Endothelial cell of umbilical vein (primary cell): ENCODE results near the gene ATP6V1G1. TPM values are rescaled to one million over a fixed set of nuclear protein-coding genes. Genes with fewer than 3 reads are reported as not detected.
A peak's percentile ranks its signal among the peaks of the same experiment; 100 is the strongest.

Source experiments
- BruUV-seq: library from RNA; stranded (reverse); fragments of 400-500 nt; replicated peaks from 2 replicates; lab custom pipeline; 2021; lab: Mats Ljungman, UMichigan
- CTCF ChIA-PET: fragments of 300-600, 350-600 bp; sonication (Branson Sonifier 250); formaldehyde crosslinking; loops from one replicate; lab custom pipeline; 2021; ENCODE audit warnings: antibody characterized with exemption, inconsistent platforms; lab: Charles Lee
- POLR2A ChIA-PET: fragments of 300-600, 350-600 bp; sonication (Branson Sonifier 250); formaldehyde crosslinking; loops from one replicate; lab custom pipeline; 2021; ENCODE audit warnings: antibody characterized with exemption, inconsistent platforms; lab: Charles Lee
- DNase-seq: peaks from one replicate; pipeline ENCODE4 v3.0.0-alpha.2; 2011; ENCODE audit warnings: low read depth, low spot score
- FAIRE-seq: peaks from 2 replicates; lab custom pipeline; 2011; peaks lifted over from hg19 to GRCh38; lab: Jason Lieb, UNC
- H2AFZ ChIP-seq: 2 replicates; pipeline ENCODE4 v1.6.0; 2012; ENCODE audit warnings: low read depth, low read length, control low read depth, inconsistent platforms
- H3K27ac ChIP-seq: 2 replicates; pipeline ENCODE4 v1.5.1; 2011; ENCODE audit warnings: low read depth, mild to moderate bottlenecking, control low read depth, low read length, moderate library complexity; ENCODE audit not compliant: insufficient read depth
- H3K27me3 ChIP-seq, 2 experiments: 2 replicates each; pipeline versions ENCODE4 v1.6.0 to v1.6.1; 2011; ENCODE audit warnings: low read length in 2 of 2, mixed read lengths in 1 of 2; ENCODE audit not compliant: control insufficient read depth in 2 of 2, insufficient read depth in 2 of 2
- H3K36me3 ChIP-seq, 2 experiments: 2 replicates in 1 of 2; 3 replicates in 1 of 2; pipeline ENCODE4 v1.5.1; 2011; ENCODE audit warnings: low read length in 2 of 2, mild to moderate bottlenecking in 1 of 2, moderate library complexity in 1 of 2; ENCODE audit not compliant: control insufficient read depth in 2 of 2, insufficient read depth in 2 of 2; ENCODE audit errors: extremely low read depth in 1 of 2
- H3K4me1 ChIP-seq: 3 replicates; pipeline ENCODE4 v1.5.1; 2011; ENCODE audit warnings: mild to moderate bottlenecking, low read length; ENCODE audit not compliant: control insufficient read depth, insufficient read depth; ENCODE audit errors: extremely low read depth
- H3K4me2 ChIP-seq: 2 replicates; pipeline ENCODE4 v1.6.1; 2011; ENCODE audit warnings: low read length, control low read depth, mixed read lengths; ENCODE audit not compliant: insufficient read depth
- H3K4me3 ChIP-seq, 3 experiments: fragments of 200-600 bp in 1 of 3; sonication (generic), shearing (Covaris generic) in 1 of 3; replicated peaks in 1 of 3; 2 replicates each; pipeline ENCODE4 v1.5.1; 2011 to 2016; ENCODE audit warnings: control low read depth in 3 of 3, low read length in 3 of 3, mild to moderate bottlenecking in 2 of 3, inconsistent platforms in 1 of 3, low read depth in 1 of 3, moderate library complexity in 1 of 3; ENCODE audit not compliant: insufficient read depth in 1 of 3
- H3K79me2 ChIP-seq: 2 replicates; pipeline ENCODE4 v1.6.0; 2012; ENCODE audit warnings: low read length, inconsistent platforms; ENCODE audit not compliant: control insufficient read depth, insufficient read depth
- H3K9ac ChIP-seq: replicated peaks from 2 replicates; pipeline ENCODE3; 2011; ENCODE audit warnings: low read length, control low read depth; ENCODE audit not compliant: insufficient read depth; ENCODE audit errors: extremely low read depth
- H3K9me1 ChIP-seq: replicated peaks from 3 replicates; pipeline ENCODE4 v1.6.0; 2011; ENCODE audit warnings: mild to moderate bottlenecking, low read length; ENCODE audit not compliant: control insufficient read depth, insufficient read depth; ENCODE audit errors: extremely low read depth
- H3K9me3 ChIP-seq: replicated peaks from 2 replicates; pipeline ENCODE4 v1.5.1; 2012; ENCODE audit warnings: low read length, inconsistent platforms; ENCODE audit not compliant: control insufficient read depth, insufficient read depth
- H4K20me1 ChIP-seq: replicated peaks from 2 replicates; pipeline ENCODE3; 2011; ENCODE audit warnings: mild to moderate bottlenecking, low read length; ENCODE audit not compliant: control insufficient read depth, insufficient read depth; ENCODE audit errors: extremely low read depth
- FOS ChIP-seq: IDR thresholded peaks from 2 replicates; pipeline ENCODE4 v1.6.1; 2011; ENCODE audit warnings: mild to moderate bottlenecking, low read length, moderate library complexity, borderline replicate concordance; ENCODE audit not compliant: insufficient read depth
- JUN ChIP-seq: IDR thresholded peaks from 2 replicates; pipeline ENCODE4 v1.6.1; 2011; ENCODE audit warnings: borderline replicate concordance, low read depth; ENCODE audit not compliant: insufficient read length, insufficient read depth
- POLR2A ChIP-seq: IDR thresholded peaks from 2 replicates; pipeline ENCODE4 v1.6.1; 2012; ENCODE audit warnings: low read depth, mild to moderate bottlenecking, control low read depth, low read length
- POLR2AphosphoS5 ChIP-seq: IDR thresholded peaks from 2 replicates; pipeline ENCODE4 v1.6.1; 2012; ENCODE audit warnings: low read depth, mild to moderate bottlenecking, control low read depth, low read length, moderate library complexity; ENCODE audit not compliant: insufficient read depth
- dilution Hi-C: fragments of 300-500 bp; cut with MboI; formaldehyde crosslinking; loops from one replicate; pipeline ENCODE4 v1.15.0; 2019; ENCODE audit warnings: low sequenced_read_pairs; ENCODE audit not compliant: extremely low pct_ligation_motif_present
- intact Hi-C: fragments of 100-400 bp; cut with micrococcal nuclease; formaldehyde crosslinking; loops from one replicate; pipeline ENCODE4 v1.10.0; 2022
- polyA plus RNA-seq, 4 experiments: library from polyadenylated mRNA; depleted of rRNA in 3 of 4; stranded (reverse) in 3 of 4; unstranded in 1 of 4; fragments of >200 nt; gene quantifications; 2 replicates each; pipeline versions ENCODE4 v1.2.1 to v1.2.3, GENCODE V29; 2011 to 2012; ENCODE audit warnings: missing spikeins in 1 of 4
- total RNA-seq: library from RNA; stranded (reverse); gene quantifications from 2 replicates; pipeline ENCODE4 v1.2.3, GENCODE V29; 2021

The ATP6V1G1 gene
- total and polyA plus RNA-seq, 2 donors (not counting 3 experiments of a cell fraction or from before 2014, with no cell fraction given), result 78.9 to 96.9 TPM

DNA sequence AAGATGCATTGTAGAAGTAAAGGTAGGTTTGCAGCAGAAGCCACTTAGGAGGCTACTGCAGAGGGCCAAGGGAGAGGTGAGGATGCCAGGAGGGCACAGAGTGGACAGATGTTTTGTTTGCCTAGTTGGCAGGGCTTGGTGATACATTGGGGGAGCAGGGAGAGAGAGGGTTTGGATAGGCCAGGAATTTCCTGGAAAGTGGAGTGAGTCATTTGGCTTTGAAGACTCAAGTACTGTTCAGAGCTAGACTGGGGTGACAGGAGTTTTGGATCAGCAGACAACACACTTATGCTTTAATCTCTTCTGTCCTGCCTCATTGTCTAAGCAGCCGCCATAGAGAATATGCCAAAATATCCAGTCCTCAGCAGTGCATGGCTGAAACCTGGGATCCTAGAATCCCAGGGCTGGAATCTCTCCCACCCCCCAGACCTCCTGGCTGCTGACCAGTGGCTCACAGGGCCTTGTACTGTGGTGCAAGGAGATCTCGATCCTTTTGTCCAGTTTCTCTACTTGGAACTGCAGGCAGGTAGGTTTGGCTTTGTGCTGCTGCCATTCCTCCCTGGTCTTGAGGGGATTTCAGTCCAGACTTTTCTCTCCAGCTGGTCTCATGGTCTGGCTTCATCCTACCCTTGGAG, 34.5 kb downstream of the ATP6V1G1 start:
- peaks cover 16% of the 10 kb centered on the region for H3K4me1 ChIP-seq
- H3K36me3 ChIP-seq, result peaks cover 0 to 3% of the 10 kb centered on the region in 2 experiments
- no peak overlapping the region for H2AFZ ChIP-seq
- intact Hi-C loops, result no loop called here
- dilution Hi-C loops, result no loop called here
- H3K79me2 ChIP-seq, result no peaks in the 10 kb centered on the region
- H3K9me3 ChIP-seq, result no peaks in the 10 kb centered on the region
- H3K9ac ChIP-seq, result no peak overlapping the region
- peak; percentile 77 for FAIRE-seq
- no peaks in the 10 kb centered on the region for H3K9me1 ChIP-seq
- H3K4me2 ChIP-seq, result no peak overlapping the region
- peak; percentile 58 for DNase-seq
- CTCF ChIA-PET, result interaction anchor here (0.8 to 2.1 kb wide), 3 partner anchors 10 to 31 kb away, joined by 5 to 9 read pairs (median 8); no protein-coding TSS in a partner anchor
- no peaks in the 10 kb centered on the region for H3K27me3 ChIP-seq
- no peak overlapping the region for H3K27ac ChIP-seq
- BruUV-seq, result no TSS peak
- POLR2A ChIA-PET, result no interaction called here
- no peak overlapping the region for H3K4me3 ChIP-seq
- TF ChIP-seq FOS (peak; percentile 71), POLR2A (no peak)
- no peaks in the 10 kb centered on the region for H4K20me1 ChIP-seq

DNA sequence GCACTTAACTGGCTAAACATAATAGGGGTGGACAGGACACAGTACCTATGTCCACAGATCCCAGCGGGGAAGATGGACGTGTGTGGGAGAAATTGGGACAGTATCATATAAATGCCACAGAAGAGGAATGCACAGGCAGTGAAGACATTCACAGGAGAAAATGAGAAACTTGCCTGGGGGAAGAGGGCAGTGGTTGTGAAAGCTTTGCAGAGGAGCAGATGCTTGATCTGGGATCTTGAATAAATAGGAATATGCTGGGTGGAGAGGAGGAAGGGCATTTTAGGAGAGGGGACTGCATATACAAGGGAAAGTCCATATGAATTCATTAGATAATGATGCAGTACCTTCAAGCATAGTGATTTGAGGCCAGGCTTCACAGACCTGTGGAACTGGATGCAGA, 37.1 kb downstream of the ATP6V1G1 start:
- FAIRE-seq, result no peak
- Histone ChIP-seq H2AFZ (no peak overlapping the region), H3K4me1 (peaks cover 11% of the 10 kb centered on the region), H3K36me3 (peaks cover 0 to 3% of the 10 kb centered on the region in 2 experiments), H4K20me1 (no peaks in the 10 kb centered on the region), H3K4me3 (no peak overlapping the region), H3K9me3 (no peaks in the 10 kb centered on the region), H3K27me3 (no peaks in the 10 kb centered on the region), H3K27ac (no peak overlapping the region), H3K4me2 (no peak overlapping the region), H3K9me1 (no peaks in the 10 kb centered on the region), H3K9ac (no peak overlapping the region), H3K79me2 (no peaks in the 10 kb centered on the region)
- no peak for TF ChIP-seq JUN
- no peak for TF ChIP-seq POLR2AphosphoS5
- DNase-seq, result no peak
- ChIA-PET CTCF (no interaction called here), POLR2A (no interaction called here)
- dilution Hi-C loops (no loop called here), intact Hi-C loops (no loop called here)
- BruUV-seq, result no TSS peak
